H9 (cell line): ENCODE measurements around the gene DGLUCY. TPM values are rescaled to one million over a fixed set of nuclear protein-coding genes. Genes with fewer than 3 reads are reported as not detected.

Source experiments
- DNase-seq: peaks from one replicate; pipeline ENCODE4 v3.0.0-alpha.2; 2017
- H2AFZ ChIP-seq: one replicate; pipeline ENCODE4 v1.6.1; 2013; ENCODE audit warnings: mild to moderate bottlenecking, low read length, control low read depth, moderate library complexity
- H2AK5ac ChIP-seq: 2 replicates; pipeline ENCODE4 v1.6.1; 2013; ENCODE audit warnings: low read length, control low read depth, mixed read lengths; ENCODE audit not compliant: insufficient read length
- H2BK120ac ChIP-seq: one replicate; pipeline ENCODE4 v1.6.1; 2013; ENCODE audit warnings: low read depth, mild to moderate bottlenecking, low read length, control low read depth, inconsistent platforms; ENCODE audit not compliant: poor library complexity, severe bottlenecking
- H2BK12ac ChIP-seq: 2 replicates; pipeline ENCODE4 v1.6.1; 2013; ENCODE audit warnings: low read length, control low read depth, mixed read lengths, low read depth; ENCODE audit not compliant: insufficient read length
- H2BK15ac ChIP-seq: 2 replicates; pipeline ENCODE4 v1.6.1; 2013; ENCODE audit warnings: low read depth, low read length, control low read depth
- H2BK20ac ChIP-seq: one replicate; pipeline ENCODE4 v1.6.1; 2013; ENCODE audit warnings: low read depth, mild to moderate bottlenecking, low read length, control low read depth, inconsistent platforms; ENCODE audit not compliant: poor library complexity, severe bottlenecking
- H2BK5ac ChIP-seq: 2 replicates; pipeline ENCODE4 v1.6.1; 2013; ENCODE audit warnings: low read length, control low read depth, mixed read lengths; ENCODE audit not compliant: insufficient read length
- H3K14ac ChIP-seq: 2 replicates; pipeline ENCODE4 v1.6.1; 2013; ENCODE audit warnings: low read length, control low read depth; ENCODE audit not compliant: insufficient read depth
- H3K18ac ChIP-seq: 2 replicates; pipeline ENCODE4 v1.6.1; 2013; ENCODE audit warnings: low read depth, mild to moderate bottlenecking, mixed read lengths, low read length, control low read depth; ENCODE audit not compliant: insufficient read length
- H3K23ac ChIP-seq: 2 replicates; pipeline ENCODE4 v1.6.1; 2013; ENCODE audit warnings: low read length, control low read depth, mixed read lengths, low read depth; ENCODE audit not compliant: insufficient read length
- H3K23me2 ChIP-seq: 2 replicates; pipeline ENCODE4 v1.6.1; 2013; ENCODE audit warnings: low read depth, mild to moderate bottlenecking, mixed read lengths, low read length, control low read depth; ENCODE audit not compliant: insufficient read length, poor library complexity, severe bottlenecking
- H3K27ac ChIP-seq: 2 replicates; pipeline ENCODE4 v1.5.1; 2013; ENCODE audit warnings: low read length, control low read depth, mixed read lengths, low read depth; ENCODE audit not compliant: insufficient read length
- H3K27me3 ChIP-seq: 2 replicates; pipeline ENCODE4 v1.6.1; 2013; ENCODE audit warnings: low read length, control low read depth, inconsistent platforms; ENCODE audit not compliant: insufficient read depth
- H3K4ac ChIP-seq: 2 replicates; pipeline ENCODE4 v1.6.1; 2013; ENCODE audit warnings: low read depth, mild to moderate bottlenecking, control low read depth, inconsistent platforms, low read length, moderate library complexity
- H3K4me1 ChIP-seq: 2 replicates; pipeline ENCODE4 v1.6.1; 2013; ENCODE audit warnings: low read length, control low read depth, inconsistent platforms; ENCODE audit not compliant: insufficient read depth
- H3K4me2 ChIP-seq: 2 replicates; pipeline ENCODE4 v1.6.1; 2013; ENCODE audit warnings: low read length, control low read depth, mixed read lengths; ENCODE audit not compliant: insufficient read length, insufficient read depth
- H3K56ac ChIP-seq: 2 replicates; pipeline ENCODE4 v1.6.1; 2013; ENCODE audit warnings: low read depth, mild to moderate bottlenecking, mixed read lengths, low read length, control low read depth; ENCODE audit not compliant: insufficient read length
- H3K79me1 ChIP-seq: 2 replicates; pipeline ENCODE4 v1.6.1; 2013; ENCODE audit warnings: low read depth, mild to moderate bottlenecking, moderate library complexity, low read length, control low read depth, inconsistent platforms; ENCODE audit not compliant: insufficient read depth, poor library complexity, severe bottlenecking
- H3K79me2 ChIP-seq: 2 replicates; pipeline ENCODE4 v1.6.1; 2013; ENCODE audit warnings: low read length, control low read depth, inconsistent platforms; ENCODE audit not compliant: insufficient read depth
- H3K9ac ChIP-seq: 2 replicates; pipeline ENCODE4 v1.6.1; 2013; ENCODE audit warnings: low read length, control low read depth, mixed read lengths; ENCODE audit not compliant: insufficient read length; ENCODE audit errors: extremely low read depth
- H3K9me3 ChIP-seq: one replicate; pipeline ENCODE4 v1.6.1; 2013; ENCODE audit warnings: low read depth, low read length, inconsistent platforms; ENCODE audit not compliant: control insufficient read depth
- H3T11ph ChIP-seq: one replicate; pipeline ENCODE4 v1.6.1; 2013; ENCODE audit warnings: mild to moderate bottlenecking, low read length, control low read depth, inconsistent platforms
- H4K20me1 ChIP-seq: one replicate; pipeline ENCODE4 v1.6.1; 2013; ENCODE audit not compliant: control insufficient read depth, insufficient read length, insufficient read depth
- H4K5ac ChIP-seq: 2 replicates; pipeline ENCODE4 v1.6.1; 2013; ENCODE audit warnings: low read depth, mild to moderate bottlenecking, mixed read lengths, low read length, control low read depth; ENCODE audit not compliant: insufficient read length
- H4K8ac ChIP-seq: replicated peaks from 2 replicates; pipeline ENCODE4 v1.6.1; 2013; ENCODE audit warnings: low read length, control low read depth, mixed read lengths, low read depth; ENCODE audit not compliant: insufficient read length
- H4K91ac ChIP-seq: 2 replicates; pipeline ENCODE4 v1.6.1; 2013; ENCODE audit warnings: low read depth, mild to moderate bottlenecking, moderate library complexity, mixed read lengths, low read length, control low read depth; ENCODE audit not compliant: insufficient read length
- H3K27ac Mint-ChIP-seq, 3 experiments: 2 replicates in 2 of 3; 3 replicates in 1 of 3; pipeline ENCODE4 v1.8.0; 2020 to 2021; ENCODE audit warnings: mixed read lengths in 3 of 3, mild to moderate bottlenecking in 1 of 3, moderate library complexity in 1 of 3
- H3K27me3 Mint-ChIP-seq: 2 replicates; pipeline ENCODE4 v1.8.0; 2021; ENCODE audit warnings: low read depth, mild to moderate bottlenecking, moderate library complexity, mixed read lengths
- H3K36me3 Mint-ChIP-seq, 3 experiments: 2 replicates in 2 of 3; 3 replicates in 1 of 3; pipeline ENCODE4 v1.8.0; 2020 to 2021; ENCODE audit warnings: low read depth in 3 of 3, mixed read lengths in 3 of 3; ENCODE audit not compliant: insufficient read depth in 1 of 3
- H3K4me1 Mint-ChIP-seq, 2 experiments: 2 replicates each; pipeline ENCODE4 v1.8.0; 2020; ENCODE audit warnings: mixed read lengths in 2 of 2
- H3K4me3 Mint-ChIP-seq, 2 experiments: 2 replicates in 1 of 2; 3 replicates in 1 of 2; pipeline ENCODE4 v1.8.0; 2020 to 2021; ENCODE audit warnings: mild to moderate bottlenecking in 2 of 2, mixed read lengths in 2 of 2, moderate library complexity in 1 of 2
- H3K9me3 Mint-ChIP-seq, 2 experiments: 2 replicates in 1 of 2; 3 replicates in 1 of 2; pipeline ENCODE4 v1.8.0; 2020; ENCODE audit warnings: mild to moderate bottlenecking in 2 of 2, mixed read lengths in 2 of 2, moderate library complexity in 1 of 2
- CTCF ChIP-seq: fragments of 200-600 bp; sonication (generic); conservative IDR thresholded peaks from 3 replicates; pipeline ENCODE4 v1.8.0; 2021; ENCODE audit warnings: antibody characterized with exemption, mild to moderate bottlenecking
- WGBS: extraction: QIAGEN DNeasy Blood & Tissue Kit; methylation state at CpG from one replicate; pipeline ENCODE4 v1.1.7; 2013; ENCODE audit warnings: missing lambda C conversion rate, low lambda C conversion rate, mixed read lengths; ENCODE audit not compliant: insufficient read length; ENCODE audit errors: extremely low coverage; 5-methylcytosine and 5-hydroxymethylcytosine counted together
- total RNA-seq: library from RNA; stranded (reverse); gene quantifications from 2 replicates; pipeline ENCODE4 v1.2.1, GENCODE V29; 2021

Gene DGLUCY
- total RNA-seq, 1 experiment from 2014 or later = 29.6 TPM

- H2AK5ac ChIP-seq = no peak overlapping the region
- H3K4ac ChIP-seq = no peak overlapping the region
- Mint-ChIP-seq H3K36me3 (peaks cover 0 to 30% (median 18%) of the 10 kb centered on the region in 3 experiments; a peak in 5 of 7 replicates), H3K4me3 (no peak overlapping the region), H3K27ac (peak overlapping the region in 1 of 3 experiments; percentile 19; a peak in 2 of 7 replicates), H3K27me3 (no peaks in the 10 kb centered on the region), H3K9me3 (no peaks in the 10 kb centered on the region), H3K4me1 (peaks cover 0 to 2% of the 10 kb centered on the region in 2 experiments; a peak in 1 of 4 replicates)
- no peak overlapping the region for H3K56ac ChIP-seq
- H2BK12ac ChIP-seq = no peak overlapping the region
- TF ChIP-seq CTCF = no peak
- no peak overlapping the region for H3K4me2 ChIP-seq
- H3T11ph ChIP-seq = no peak overlapping the region
- H3K9me3 ChIP-seq = no peaks in the 10 kb centered on the region
- H3K14ac ChIP-seq = no peak overlapping the region
- no peak overlapping the region for H4K8ac ChIP-seq
- H2BK120ac ChIP-seq = no peak overlapping the region
- H3K9ac ChIP-seq = no peak overlapping the region
- no peaks in the 10 kb centered on the region for H3K79me1 ChIP-seq
- no peak overlapping the region for H2BK5ac ChIP-seq
- H4K20me1 ChIP-seq = no peaks in the 10 kb centered on the region
- H2BK20ac ChIP-seq = no peak overlapping the region
- no peaks in the 10 kb centered on the region for H3K23me2 ChIP-seq
- no peaks in the 10 kb centered on the region for H3K4me1 ChIP-seq
- H3K23ac ChIP-seq = no peak overlapping the region
- DNase-seq = no peak
- no peak overlapping the region for H4K91ac ChIP-seq
- H3K18ac ChIP-seq = no peak overlapping the region
- H2BK15ac ChIP-seq = no peak overlapping the region
- H2AFZ ChIP-seq = no peak overlapping the region
- no peaks in the 10 kb centered on the region for H3K27me3 ChIP-seq
- H3K79me2 ChIP-seq = no peaks in the 10 kb centered on the region
- no peak overlapping the region for H3K27ac ChIP-seq
- no CpG with 5 or more reads among the region's 5 CpGs for WGBS
- H4K5ac ChIP-seq = no peak overlapping the region
Observed at GRCh38 chr14:91171291-91171690, 57.4 kb downstream of the DGLUCY start.
